GM23338 (cell line): Measurements from ENCODE around the gene PVR. TPM values are rescaled to one million over a fixed set of nuclear protein-coding genes. Genes with fewer than 3 reads are reported as not detected.
A peak's percentile ranks its signal among the peaks of the same experiment; 100 is the strongest.

ENCODE experiments used
- ATAC-seq: fragments of 200-7000 bp; cut with Tn5 transposase; 3 replicates; pipeline ENCODE4 v1.9.1; 2020
- DNase-seq: peaks from one replicate; pipeline ENCODE4 v3.0.0-alpha.2; 2015; ENCODE audit warnings: low spot score
- H2AFZ ChIP-seq: fragments of 200-600 bp; sonication (generic); 2 replicates; pipeline ENCODE4 v1.8.0; 2016; ENCODE audit warnings: antibody characterized with exemption, mild to moderate bottlenecking, moderate library complexity
- H3F3A ChIP-seq: fragments of 200-600 bp; sonication (generic); replicated peaks from 2 replicates; pipeline ENCODE4 v1.8.0; 2017; ENCODE audit warnings: antibody characterized with exemption, mixed run types, low read depth
- H3K27ac ChIP-seq: fragments of 200-600 bp; sonication (generic); 2 replicates; pipeline ENCODE4 v1.6.1; 2016; ENCODE audit warnings: low read depth
- H3K27me3 ChIP-seq: fragments of 200-600 bp; sonication (generic); 2 replicates; pipeline ENCODE4 v1.8.0; 2016; ENCODE audit warnings: mild to moderate bottlenecking, mixed run types, moderate library complexity; ENCODE audit not compliant: insufficient read depth
- H3K36me3 ChIP-seq: fragments of 200-600 bp; sonication (generic); 2 replicates; pipeline ENCODE4 v1.8.0; 2016; ENCODE audit warnings: mild to moderate bottlenecking; ENCODE audit not compliant: insufficient read depth
- H3K4me1 ChIP-seq: fragments of 200-600 bp; sonication (generic); 2 replicates; pipeline ENCODE4 v1.8.0; 2016; ENCODE audit warnings: mild to moderate bottlenecking, moderate library complexity; ENCODE audit not compliant: insufficient read depth
- H3K4me2 ChIP-seq: fragments of 200-600 bp; sonication (generic); 2 replicates; pipeline ENCODE4 v1.7.1; 2017; ENCODE audit warnings: mixed run types
- H3K4me3 ChIP-seq: fragments of 200-600 bp; sonication (generic); 2 replicates; pipeline ENCODE4 v1.6.1; 2016; ENCODE audit warnings: mixed run types
- H3K79me2 ChIP-seq: fragments of 200-600 bp; sonication (generic); replicated peaks from 2 replicates; pipeline ENCODE4 v1.8.0; 2017; ENCODE audit warnings: mild to moderate bottlenecking; ENCODE audit not compliant: insufficient read depth
- H3K9me2 ChIP-seq: fragments of 200-600 bp; sonication (generic); 2 replicates; pipeline ENCODE4 v1.8.0; 2017; ENCODE audit not compliant: insufficient read depth
- H4K20me1 ChIP-seq: fragments of 200-600 bp; sonication (generic); replicated peaks from 2 replicates; pipeline ENCODE4 v1.8.0; 2017; ENCODE audit warnings: mild to moderate bottlenecking; ENCODE audit not compliant: insufficient read depth
- H3K27ac Mint-ChIP-seq: 2 replicates; pipeline ENCODE4 v1.8.0; 2020; ENCODE audit warnings: inconsistent platforms, mild to moderate bottlenecking, moderate library complexity, mixed read lengths
- H3K27me3 Mint-ChIP-seq: 3 replicates; pipeline ENCODE4 v1.8.0; 2022; ENCODE audit warnings: low read depth, mild to moderate bottlenecking, moderate library complexity, mixed read lengths, inconsistent platforms; ENCODE audit not compliant: insufficient read depth, poor library complexity
- H3K36me3 Mint-ChIP-seq: 3 replicates; pipeline ENCODE4 v1.8.0; 2021; ENCODE audit warnings: low read depth, mild to moderate bottlenecking, inconsistent platforms, moderate library complexity, mixed read lengths
- H3K4me1 Mint-ChIP-seq: 3 replicates; pipeline ENCODE4 v1.8.0; 2020; ENCODE audit warnings: mild to moderate bottlenecking, inconsistent platforms, mixed read lengths
- H3K4me3 Mint-ChIP-seq: 3 replicates; pipeline ENCODE4 v1.8.0; 2021; ENCODE audit warnings: moderate library complexity, mild to moderate bottlenecking, inconsistent platforms, mixed read lengths
- H3K9me3 Mint-ChIP-seq: 3 replicates; pipeline ENCODE4 v1.8.0; 2020; ENCODE audit warnings: moderate library complexity, mild to moderate bottlenecking, inconsistent platforms, mixed read lengths
- ZNF331 ChIP-seq: fragments of 250-450 bp; sonication (Bioruptor Pico); IDR thresholded peaks from 2 replicates; pipeline ENCODE4 v1.5.0; 2020; ENCODE audit warnings: low read depth, mild to moderate bottlenecking, moderate library complexity
- microRNA counts: library from miRNA; unstranded; fragments of <30 nt; microRNA quantifications from one replicate; lab custom pipeline; 2017
- microRNA-seq: library from miRNA; unstranded; fragments of <30 nt; microRNA quantifications from one replicate; pipeline ENCODE4, GENCODE V29; 2017
- polyA plus RNA-seq: library from polyadenylated mRNA; unstranded; fragments of >200 nt; fragmentation: Nextera tagmentation; extraction: Ambion mirVana; gene quantifications from 2 replicates; pipeline ENCODE4 v1.2.1, GENCODE V29; 2016
- total RNA-seq: library from RNA; depleted of rRNA; stranded (reverse); fragments of >200 nt; shearing (Covaris generic); gene quantifications from 2 replicates; pipeline ENCODE4 v1.2.3, GENCODE V29; 2014; rRNA removed
- TF ChIP-seq, protein P1 (sequence below), 2 experiments: fragments of 200-600 bp in 1 of 2; sonication (generic) in 1 of 2; conservative IDR thresholded peaks; 2 replicates each; pipeline versions ENCODE4 v1.5.1 to v1.6.1; 2016 to 2017; ENCODE audit warnings: antibody characterized with exemption in 2 of 2, low read depth in 2 of 2, mild to moderate bottlenecking in 2 of 2, moderate library complexity in 1 of 2
- TF ChIP-seq, protein P2 (sequence below): fragments of 250-450 bp; sonication (Bioruptor Pico); IDR thresholded peaks from 2 replicates; pipeline ENCODE4 v1.5.0; 2020; ENCODE audit warnings: mild to moderate bottlenecking, moderate library complexity

Gene PVR
- total and polyA plus RNA-seq, 2 experiments from 2014 or later = 4.8 to 19.0 TPM

DNA sequence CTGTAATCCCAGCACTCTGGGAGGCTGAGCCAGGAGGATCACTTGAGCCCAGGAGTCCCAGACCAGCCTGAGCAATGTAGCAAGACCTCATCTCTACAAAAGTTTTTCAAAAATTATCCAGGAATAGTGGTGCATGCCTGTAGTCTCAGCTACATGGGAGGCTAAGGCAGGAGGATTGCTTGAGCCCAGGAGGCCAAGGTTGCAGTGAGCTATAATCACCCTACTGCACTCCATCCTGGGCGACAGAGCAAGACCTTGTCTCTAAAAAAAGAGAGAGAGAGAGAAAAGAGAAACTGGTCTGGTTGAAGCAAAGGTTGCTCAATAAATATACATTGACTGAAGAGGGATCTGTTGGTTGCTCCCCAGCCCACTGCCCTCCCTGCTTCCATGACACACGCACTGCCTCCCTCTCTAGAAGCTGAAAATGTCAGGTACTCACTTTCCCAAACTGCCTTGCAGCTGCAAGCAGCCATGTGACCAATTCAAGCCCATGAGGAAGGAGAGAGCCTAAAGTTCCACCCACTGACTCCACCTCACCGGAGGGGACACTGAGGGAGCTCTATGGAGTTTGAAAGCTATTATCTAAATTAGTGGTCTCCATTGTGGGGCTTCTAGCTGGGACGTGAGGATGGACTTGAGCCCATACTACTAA is 69.3 kb downstream of the PVR start:
- Mint-ChIP-seq H3K9me3 (peaks cover 24% of the 10 kb centered on the region), H3K27ac (no peak overlapping the region), H3K4me1 (no peaks in the 10 kb centered on the region), H3K36me3 (peaks cover 22% of the 10 kb centered on the region), H3K27me3 (peaks cover 4% of the 10 kb centered on the region), H3K4me3 (no peak overlapping the region)
- Histone ChIP-seq H3K79me2 (no peaks in the 10 kb centered on the region), H3K4me3 (no peak overlapping the region), H3K36me3 (no peaks in the 10 kb centered on the region; the same call in 1 of the 2 replicates), H4K20me1 (no peaks in the 10 kb centered on the region), H2AFZ (no peak overlapping the region), H3K9me2 (no peaks in the 10 kb centered on the region), H3K27me3 (no peaks in the 10 kb centered on the region), H3K4me1 (peaks cover 3% of the 10 kb centered on the region), H3F3A (no peaks in the 10 kb centered on the region), H3K27ac (no peak overlapping the region), H3K4me2 (no peak overlapping the region)
- ATAC-seq (peak; percentile 87), DNase-seq (peak; percentile 66)
- TF ChIP-seq, protein P1, sequence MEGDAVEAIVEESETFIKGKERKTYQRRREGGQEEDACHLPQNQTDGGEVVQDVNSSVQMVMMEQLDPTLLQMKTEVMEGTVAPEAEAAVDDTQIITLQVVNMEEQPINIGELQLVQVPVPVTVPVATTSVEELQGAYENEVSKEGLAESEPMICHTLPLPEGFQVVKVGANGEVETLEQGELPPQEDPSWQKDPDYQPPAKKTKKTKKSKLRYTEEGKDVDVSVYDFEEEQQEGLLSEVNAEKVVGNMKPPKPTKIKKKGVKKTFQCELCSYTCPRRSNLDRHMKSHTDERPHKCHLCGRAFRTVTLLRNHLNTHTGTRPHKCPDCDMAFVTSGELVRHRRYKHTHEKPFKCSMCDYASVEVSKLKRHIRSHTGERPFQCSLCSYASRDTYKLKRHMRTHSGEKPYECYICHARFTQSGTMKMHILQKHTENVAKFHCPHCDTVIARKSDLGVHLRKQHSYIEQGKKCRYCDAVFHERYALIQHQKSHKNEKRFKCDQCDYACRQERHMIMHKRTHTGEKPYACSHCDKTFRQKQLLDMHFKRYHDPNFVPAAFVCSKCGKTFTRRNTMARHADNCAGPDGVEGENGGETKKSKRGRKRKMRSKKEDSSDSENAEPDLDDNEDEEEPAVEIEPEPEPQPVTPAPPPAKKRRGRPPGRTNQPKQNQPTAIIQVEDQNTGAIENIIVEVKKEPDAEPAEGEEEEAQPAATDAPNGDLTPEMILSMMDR (conservative IDR thresholded peaks at IDR 0.05; ENCODE audit: low read depth in 2 of 2) = no peak
- TF ChIP-seq ZNF331 (CRISPR knock-in tag) = no peak
- TF ChIP-seq, protein P2, sequence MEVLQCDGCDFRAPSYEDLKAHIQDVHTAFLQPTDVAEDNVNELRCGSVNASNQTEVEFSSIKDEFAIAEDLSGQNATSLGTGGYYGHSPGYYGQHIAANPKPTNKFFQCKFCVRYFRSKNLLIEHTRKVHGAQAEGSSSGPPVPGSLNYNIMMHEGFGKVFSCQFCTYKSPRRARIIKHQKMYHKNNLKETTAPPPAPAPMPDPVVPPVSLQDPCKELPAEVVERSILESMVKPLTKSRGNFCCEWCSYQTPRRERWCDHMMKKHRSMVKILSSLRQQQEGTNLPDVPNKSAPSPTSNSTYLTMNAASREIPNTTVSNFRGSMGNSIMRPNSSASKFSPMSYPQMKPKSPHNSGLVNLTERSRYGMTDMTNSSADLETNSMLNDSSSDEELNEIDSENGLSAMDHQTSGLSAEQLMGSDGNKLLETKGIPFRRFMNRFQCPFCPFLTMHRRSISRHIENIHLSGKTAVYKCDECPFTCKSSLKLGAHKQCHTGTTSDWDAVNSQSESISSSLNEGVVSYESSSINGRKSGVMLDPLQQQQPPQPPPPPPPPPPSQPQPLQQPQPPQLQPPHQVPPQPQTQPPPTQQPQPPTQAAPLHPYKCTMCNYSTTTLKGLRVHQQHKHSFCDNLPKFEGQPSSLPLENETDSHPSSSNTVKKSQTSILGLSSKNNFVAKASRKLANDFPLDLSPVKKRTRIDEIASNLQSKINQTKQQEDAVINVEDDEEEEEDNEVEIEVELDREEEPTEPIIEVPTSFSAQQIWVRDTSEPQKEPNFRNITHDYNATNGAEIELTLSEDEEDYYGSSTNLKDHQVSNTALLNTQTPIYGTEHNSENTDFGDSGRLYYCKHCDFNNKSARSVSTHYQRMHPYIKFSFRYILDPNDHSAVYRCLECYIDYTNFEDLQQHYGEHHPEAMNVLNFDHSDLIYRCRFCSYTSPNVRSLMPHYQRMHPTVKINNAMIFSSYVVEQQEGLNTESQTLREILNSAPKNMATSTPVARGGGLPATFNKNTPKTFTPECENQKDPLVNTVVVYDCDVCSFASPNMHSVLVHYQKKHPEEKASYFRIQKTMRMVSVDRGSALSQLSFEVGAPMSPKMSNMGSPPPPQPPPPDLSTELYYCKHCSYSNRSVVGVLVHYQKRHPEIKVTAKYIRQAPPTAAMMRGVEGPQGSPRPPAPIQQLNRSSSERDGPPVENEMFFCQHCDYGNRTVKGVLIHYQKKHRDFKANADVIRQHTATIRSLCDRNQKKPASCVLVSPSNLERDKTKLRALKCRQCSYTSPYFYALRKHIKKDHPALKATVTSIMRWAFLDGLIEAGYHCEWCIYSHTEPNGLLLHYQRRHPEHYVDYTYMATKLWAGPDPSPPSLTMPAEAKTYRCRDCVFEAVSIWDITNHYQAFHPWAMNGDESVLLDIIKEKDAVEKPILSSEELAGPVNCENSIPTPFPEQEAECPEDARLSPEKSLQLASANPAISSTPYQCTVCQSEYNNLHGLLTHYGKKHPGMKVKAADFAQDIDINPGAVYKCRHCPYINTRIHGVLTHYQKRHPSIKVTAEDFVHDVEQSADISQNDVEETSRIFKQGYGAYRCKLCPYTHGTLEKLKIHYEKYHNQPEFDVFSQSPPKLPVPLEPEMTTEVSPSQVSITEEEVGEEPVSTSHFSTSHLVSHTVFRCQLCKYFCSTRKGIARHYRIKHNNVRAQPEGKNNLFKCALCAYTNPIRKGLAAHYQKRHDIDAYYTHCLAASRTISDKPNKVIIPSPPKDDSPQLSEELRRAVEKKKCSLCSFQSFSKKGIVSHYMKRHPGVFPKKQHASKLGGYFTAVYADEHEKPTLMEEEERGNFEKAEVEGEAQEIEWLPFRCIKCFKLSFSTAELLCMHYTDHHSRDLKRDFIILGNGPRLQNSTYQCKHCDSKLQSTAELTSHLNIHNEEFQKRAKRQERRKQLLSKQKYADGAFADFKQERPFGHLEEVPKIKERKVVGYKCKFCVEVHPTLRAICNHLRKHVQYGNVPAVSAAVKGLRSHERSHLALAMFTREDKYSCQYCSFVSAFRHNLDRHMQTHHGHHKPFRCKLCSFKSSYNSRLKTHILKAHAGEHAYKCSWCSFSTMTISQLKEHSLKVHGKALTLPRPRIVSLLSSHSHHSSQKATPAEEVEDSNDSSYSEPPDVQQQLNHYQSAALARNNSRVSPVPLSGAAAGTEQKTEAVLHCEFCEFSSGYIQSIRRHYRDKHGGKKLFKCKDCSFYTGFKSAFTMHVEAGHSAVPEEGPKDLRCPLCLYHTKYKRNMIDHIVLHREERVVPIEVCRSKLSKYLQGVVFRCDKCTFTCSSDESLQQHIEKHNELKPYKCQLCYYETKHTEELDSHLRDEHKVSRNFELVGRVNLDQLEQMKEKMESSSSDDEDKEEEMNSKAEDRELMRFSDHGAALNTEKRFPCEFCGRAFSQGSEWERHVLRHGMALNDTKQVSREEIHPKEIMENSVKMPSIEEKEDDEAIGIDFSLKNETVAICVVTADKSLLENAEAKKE = no peak

MicroRNA genes within 50 kb of the gene (microRNA counts, 767-probe panel; counts per million panel counts)
- microRNA hsa-miR-4531 (lab: Ali Mortazavi, UCI) = not detected

Small RNA genes lying within 50 kb of the gene (microRNA-seq; reads per million reads assigned to microRNA genes)
- gene MIR4531 = not detected

Other genes with a start within 250 kb of the PVR start
- gene ZNF285, start 242.3 kb upstream of the PVR start, total RNA-seq = 1.2 and 3.4 TPM in 2 replicates
- gene ZNF285, start 242.3 kb upstream of the PVR start, polyA plus RNA-seq = 1.3 and 1.7 TPM in 2 replicates
- gene ZNF229, start 195.4 kb upstream of the PVR start, total RNA-seq = 4.0 and 5.2 TPM in 2 replicates
- gene ZNF229, start 195.4 kb upstream of the PVR start, polyA plus RNA-seq = 2.6 and 3.4 TPM in 2 replicates
- 10.5 and 10.6 TPM in 2 replicates for gene ZNF180, start 143.4 kb upstream of the PVR start, total RNA-seq
- 4.6 and 6.9 TPM in 2 replicates for gene ZNF180, start 143.4 kb upstream of the PVR start, polyA plus RNA-seq
- gene CEACAM20, start 114.2 kb upstream of the PVR start, total RNA-seq = not detected in 2 replicates
- gene CEACAM20, start 114.2 kb upstream of the PVR start, polyA plus RNA-seq = not detected in 2 replicates
- not detected in 2 replicates for gene IGSF23, start 30.3 kb upstream of the PVR start, total RNA-seq
- not detected in 2 replicates for gene IGSF23, start 30.3 kb upstream of the PVR start, polyA plus RNA-seq
- gene CEACAM19, start 27.6 kb downstream of the PVR start, total RNA-seq = 0.16 and 0.38 TPM in 2 replicates
- 0.56 and 0.76 TPM in 2 replicates for gene CEACAM19, start 27.6 kb downstream of the PVR start, polyA plus RNA-seq
- not detected in 2 replicates for gene CEACAM16, start 55.2 kb downstream of the PVR start, total RNA-seq
- gene CEACAM16, start 55.2 kb downstream of the PVR start, polyA plus RNA-seq = not detected in 2 replicates
- gene BCL3, start 104.8 kb downstream of the PVR start, total RNA-seq = 0.62 and 1.4 TPM in 2 replicates
- 3.3 and 4.1 TPM in 2 replicates for gene BCL3, start 104.8 kb downstream of the PVR start, polyA plus RNA-seq
- gene CBLC, start 134.0 kb downstream of the PVR start, total RNA-seq = 27.1 and 29.3 TPM in 2 replicates
- gene CBLC, start 134.0 kb downstream of the PVR start, polyA plus RNA-seq = 13.8 and 14.5 TPM in 2 replicates
- 80.5 and 100 TPM in 2 replicates for gene BCAM, start 165.2 kb downstream of the PVR start, total RNA-seq
- 33.3 and 36.9 TPM in 2 replicates for gene BCAM, start 165.2 kb downstream of the PVR start, polyA plus RNA-seq
- gene NECTIN2, start 202.4 kb downstream of the PVR start, total RNA-seq = 230 and 235 TPM in 2 replicates
- 109 and 113 TPM in 2 replicates for gene NECTIN2, start 202.4 kb downstream of the PVR start, polyA plus RNA-seq
- 233 and 273 TPM in 2 replicates for gene TOMM40, start 247.3 kb downstream of the PVR start, total RNA-seq
- 135 and 142 TPM in 2 replicates for gene TOMM40, start 247.3 kb downstream of the PVR start, polyA plus RNA-seq